AG04449 (cell line): ENCODE measurements around the gene KLF16.

Source experiments
- CTCF ChIA-PET: fragments of 350-600 bp; formaldehyde crosslinking; extraction: SDS; loops from one replicate; lab custom pipeline; 2021; ENCODE audit warnings: antibody characterized with exemption; lab: Yijun Ruan, JAX
- POLR2A ChIA-PET: fragments of 400-600, 350-600 bp; formaldehyde crosslinking; extraction: SDS; loops from one replicate; lab custom pipeline; 2020; ENCODE audit warnings: antibody characterized with exemption, inconsistent platforms; lab: Yijun Ruan, JAX
- DNase-seq: peaks from one replicate; pipeline ENCODE4 v3.0.0-alpha.2; 2010; ENCODE audit warnings: low read depth, low spot score
- H3K4me3 ChIP-seq: 2 replicates; pipeline ENCODE4 v1.5.1; 2011; ENCODE audit warnings: low read depth, mild to moderate bottlenecking, control low read depth, low read length
- TF ChIP-seq, protein P1 (sequence below): IDR thresholded peaks from one replicate; pipeline ENCODE4 v1.5.1; 2011; ENCODE audit warnings: mild to moderate bottlenecking, moderate library complexity, low read length, control low read depth, inconsistent platforms; ENCODE audit not compliant: insufficient read depth; ENCODE audit errors: missing control alignments

Gene KLF16

DNA sequence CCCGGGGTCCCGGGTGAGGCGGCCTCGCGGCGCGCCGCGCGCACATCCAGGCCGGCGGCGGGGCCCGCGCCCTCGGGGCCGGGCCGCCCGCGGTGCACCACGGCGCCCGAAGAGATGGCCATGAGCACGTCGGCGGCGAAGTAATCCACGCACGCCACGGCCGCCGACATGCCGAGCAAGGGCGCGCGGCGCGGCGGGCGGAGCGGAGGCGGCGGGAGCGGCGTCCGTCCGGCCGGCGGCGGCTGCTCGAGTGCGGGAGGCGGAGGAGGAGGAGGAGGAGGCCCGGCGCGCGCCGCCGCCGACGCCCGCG, at the start of gene KLF16:
KLF16 (minus strand) TSS at position 252 of the 310 bp plus-strand sequence; CDS start at position 170, 82 bp downstream.
- TF ChIP-seq, protein P1, sequence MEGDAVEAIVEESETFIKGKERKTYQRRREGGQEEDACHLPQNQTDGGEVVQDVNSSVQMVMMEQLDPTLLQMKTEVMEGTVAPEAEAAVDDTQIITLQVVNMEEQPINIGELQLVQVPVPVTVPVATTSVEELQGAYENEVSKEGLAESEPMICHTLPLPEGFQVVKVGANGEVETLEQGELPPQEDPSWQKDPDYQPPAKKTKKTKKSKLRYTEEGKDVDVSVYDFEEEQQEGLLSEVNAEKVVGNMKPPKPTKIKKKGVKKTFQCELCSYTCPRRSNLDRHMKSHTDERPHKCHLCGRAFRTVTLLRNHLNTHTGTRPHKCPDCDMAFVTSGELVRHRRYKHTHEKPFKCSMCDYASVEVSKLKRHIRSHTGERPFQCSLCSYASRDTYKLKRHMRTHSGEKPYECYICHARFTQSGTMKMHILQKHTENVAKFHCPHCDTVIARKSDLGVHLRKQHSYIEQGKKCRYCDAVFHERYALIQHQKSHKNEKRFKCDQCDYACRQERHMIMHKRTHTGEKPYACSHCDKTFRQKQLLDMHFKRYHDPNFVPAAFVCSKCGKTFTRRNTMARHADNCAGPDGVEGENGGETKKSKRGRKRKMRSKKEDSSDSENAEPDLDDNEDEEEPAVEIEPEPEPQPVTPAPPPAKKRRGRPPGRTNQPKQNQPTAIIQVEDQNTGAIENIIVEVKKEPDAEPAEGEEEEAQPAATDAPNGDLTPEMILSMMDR = no peak
- no peak for DNase-seq
- ChIA-PET CTCF (no interaction called here), POLR2A (no interaction called here)
- H3K4me3 ChIP-seq = peak within 1 kb of the TSS; percentile 83

DNA sequence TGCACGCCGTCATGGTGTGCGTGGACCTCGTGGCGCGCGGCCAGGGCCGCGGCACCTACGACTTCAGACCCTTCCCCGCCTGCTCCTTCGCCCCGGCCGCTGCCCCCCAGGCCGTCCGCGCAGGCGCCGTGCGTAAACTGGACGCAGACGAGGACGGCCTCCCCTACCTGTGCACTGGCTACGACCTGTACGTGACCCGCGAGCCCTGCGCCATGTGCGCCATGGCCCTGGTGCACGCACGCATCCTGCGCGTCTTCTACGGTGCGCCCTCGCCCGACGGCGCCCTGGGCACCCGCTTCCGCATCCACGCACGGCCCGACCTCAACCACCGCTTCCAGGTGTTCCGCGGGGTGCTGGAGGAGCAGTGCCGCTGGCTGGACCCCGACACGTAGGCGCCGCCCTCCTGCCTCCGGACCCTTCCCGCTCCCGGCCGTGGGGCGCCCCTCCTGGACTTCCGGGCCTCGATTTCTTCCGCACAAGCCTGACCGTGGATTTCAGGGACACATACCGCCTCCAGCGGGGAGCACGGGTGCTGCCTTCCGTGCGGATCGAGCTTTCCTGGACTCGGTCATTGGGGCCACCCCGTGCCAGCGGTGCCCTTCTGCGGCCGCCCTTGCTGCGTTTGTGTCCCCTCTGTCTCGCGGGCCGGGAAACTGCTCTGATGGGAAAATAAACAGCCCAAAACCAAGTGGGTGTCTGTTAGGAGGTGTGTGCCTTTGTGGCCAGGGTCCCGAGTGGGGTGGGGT, 49.6 kb upstream of the KLF16 start:
- ChIA-PET CTCF (interaction anchor here (4.5 kb wide), 1 partner anchor 16 kb away, joined by 38 read pairs; no protein-coding TSS in a partner anchor), POLR2A (no interaction called here)
- TF ChIP-seq, protein P1 = no peak
- no peak for DNase-seq
- H3K4me3 ChIP-seq = no peak overlapping the region

DNA sequence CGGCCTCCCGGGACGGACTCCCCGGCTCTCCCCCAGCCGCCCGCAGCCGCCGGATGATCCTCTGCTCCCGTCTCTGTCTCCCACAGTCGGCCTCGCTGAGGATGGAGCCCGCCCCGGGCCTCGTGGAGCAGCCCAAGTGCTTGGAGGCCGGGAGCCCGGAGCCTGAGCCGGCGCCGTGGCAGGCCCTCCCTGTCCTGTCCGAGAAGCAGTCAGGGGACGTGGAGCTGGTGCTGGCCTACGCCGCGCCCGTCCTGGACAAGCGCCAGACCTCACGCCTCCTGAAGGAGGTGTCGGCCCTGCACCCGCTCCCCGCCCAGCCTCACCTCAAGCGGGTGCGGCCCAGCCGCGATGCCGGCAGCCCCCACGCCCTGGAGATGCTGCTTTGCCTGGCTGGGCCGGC, 48.6 kb upstream of the KLF16 start:
- no peak overlapping the region for H3K4me3 ChIP-seq
- DNase-seq = no peak
- ChIA-PET POLR2A (no interaction called here), CTCF (interaction anchor here (0.6 to 1.2 kb wide), 2 partner anchors 16 to 18 kb away, joined by 3 to 5 read pairs; no protein-coding TSS in a partner anchor)
- TF ChIP-seq, protein P1 = no peak

DNA sequence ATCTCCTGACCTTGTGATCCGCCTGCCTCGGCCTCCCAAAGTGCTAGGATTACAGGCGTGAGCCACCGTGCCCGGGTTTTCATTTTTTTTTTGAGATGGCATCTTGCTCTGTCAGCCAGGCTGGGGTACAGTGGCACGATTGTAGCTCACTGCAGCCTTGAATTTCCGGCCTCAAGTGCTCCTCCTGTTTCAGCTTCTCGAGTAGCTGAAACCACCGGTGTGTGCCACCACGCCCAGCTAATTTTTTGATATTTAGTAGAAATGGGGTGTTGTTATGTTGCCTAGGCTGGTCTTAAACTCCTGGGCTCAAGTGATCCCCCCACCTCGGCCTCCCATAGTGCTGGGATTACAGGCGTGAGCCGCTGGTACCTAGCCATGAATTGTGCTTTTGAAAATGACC, 47.7 kb upstream of the KLF16 start:
- TF ChIP-seq, protein P1 = no peak
- ChIA-PET POLR2A (no interaction called here), CTCF (interaction anchor here (1.2 kb wide), 1 partner anchor 19 kb away, joined by 5 read pairs; no protein-coding TSS in a partner anchor)
- DNase-seq = no peak
- H3K4me3 ChIP-seq = no peak overlapping the region

DNA sequence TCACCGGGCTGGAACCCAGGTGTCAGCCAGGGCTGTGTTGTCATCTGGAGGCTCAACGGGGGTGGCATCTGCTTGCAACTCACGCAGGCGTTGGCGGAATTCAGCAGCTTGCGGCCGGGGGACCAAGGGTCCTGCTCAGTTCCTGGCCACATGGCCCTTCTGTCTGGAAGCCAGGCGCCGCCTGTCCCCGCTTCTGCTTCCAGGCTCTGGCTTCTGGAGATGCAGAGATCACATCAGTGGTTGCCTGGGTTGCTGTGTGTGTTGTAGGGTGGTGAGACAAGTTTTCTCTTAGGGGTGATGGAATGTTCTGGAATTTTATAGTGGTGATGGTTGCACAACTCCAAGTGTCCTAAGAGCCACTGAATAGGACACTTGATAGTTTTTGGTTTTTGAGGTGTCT, 46.8 kb upstream of the KLF16 start:
- CTCF ChIA-PET = no interaction called here
- TF ChIP-seq, protein P1 = no peak
- no peak for DNase-seq
- H3K4me3 ChIP-seq = no peak overlapping the region
- POLR2A ChIA-PET = no interaction called here

DNA sequence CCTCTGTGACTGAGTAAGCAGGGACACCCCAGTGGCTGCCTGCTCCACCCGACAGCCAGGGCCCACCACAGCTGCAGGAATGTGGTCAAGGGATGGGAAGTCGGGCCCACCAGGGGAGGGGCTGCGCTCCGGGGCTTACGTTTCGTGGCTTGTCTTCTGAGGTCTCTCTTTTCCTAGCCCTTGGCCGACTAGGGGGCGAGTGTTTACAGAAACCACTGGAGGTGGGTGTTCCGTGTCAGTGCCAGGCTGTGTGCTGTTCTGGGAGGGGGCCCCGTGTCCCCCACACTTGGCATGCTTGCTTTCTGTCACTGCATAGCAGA, 46.3 kb upstream of the KLF16 start:
- POLR2A ChIA-PET = no interaction called here

More for the DNA sequence above, 46.3 kb upstream of the KLF16 start:
- DNase-seq = no peak
- no peak overlapping the region for H3K4me3 ChIP-seq
- TF ChIP-seq, protein P1 = no peak
- CTCF ChIA-PET = no interaction called here
